K562 (cell line): ENCODE measurements around the gene RELL2. TPM values are rescaled to one million over a fixed set of nuclear protein-coding genes. Genes with fewer than 3 reads are reported as not detected.
A peak's percentile ranks its signal among the peaks of the same experiment; 100 is the strongest.

Experiments used
- LCOR ChIP-seq: sonication (generic); formaldehyde crosslinking; IDR thresholded peaks from 2 replicates; pipeline ENCODE4 v1.8.0; 2022; ENCODE audit warnings: mild to moderate bottlenecking, missing genetic modification reagents
- MCM7 ChIP-seq, 2 experiments: fragments of 450-650 bp; IDR thresholded peaks; 2 replicates each; pipeline ENCODE4 v1.6.1; 2016 to 2018
- PYGO2 ChIP-seq: fragments of 450-650 bp; IDR thresholded peaks from 2 replicates; pipeline ENCODE4 v1.6.1; 2016; ENCODE audit warnings: mild to moderate bottlenecking, missing genetic modification characterization, moderate library complexity, missing compliant biosample characterization
- RERE ChIP-seq: sonication (generic); formaldehyde crosslinking; IDR thresholded peaks from 2 replicates; pipeline ENCODE4 v1.8.0; 2023; ENCODE audit warnings: missing genetic modification reagents, mild to moderate bottlenecking, borderline replicate concordance
- SAP30 ChIP-seq: fragments of 200-600 bp; sonication (generic); IDR thresholded peaks from 2 replicates; pipeline ENCODE4 v1.6.1; 2012; ENCODE audit warnings: borderline replicate concordance, low read depth, mild to moderate bottlenecking, moderate library complexity, low read length, control low read depth, inconsistent platforms; ENCODE audit not compliant: insufficient read depth, poor library complexity, severe bottlenecking
- ZFPM2 ChIP-seq: fragments of 250-450 bp; sonication (Bioruptor Pico); IDR thresholded peaks from 2 replicates; pipeline ENCODE4 v1.5.1; 2022; ENCODE audit warnings: mild to moderate bottlenecking
- polyA plus RNA-seq, 8 experiments: library from polyadenylated mRNA; depleted of rRNA in 4 of 8; stranded (reverse) in 5 of 8; unstranded in 3 of 8; fragments of >200 nt; fragmentation: Nextera tagmentation in 2 of 8; fragmentation: Illumina TruSeq in 1 of 8; extraction: Ambion mirVana in 2 of 8; extraction: Trizol in 1 of 8; gene quantifications; 2 replicates each; pipeline versions ENCODE4 v1.2.1 to v1.2.3, GENCODE V29; 2011 to 2014; ENCODE audit warnings: inconsistent platforms in 1 of 8, missing spikeins in 1 of 8
- total RNA-seq, 7 experiments: library from RNA; depleted of rRNA in 6 of 7; stranded (reverse); fragments of >200 nt in 6 of 7; fragmentation: Illumina TruSeq in 2 of 7; extraction: Trizol in 2 of 7; gene quantifications; 2 replicates each; pipeline versions ENCODE4 v1.2.1 to v1.2.3, GENCODE V29; 2011 to 2021; ENCODE audit warnings: low replicate concordance in 1 of 7

The RELL2 gene
- total and polyA plus RNA-seq, 9 of the 15 experiments (the other 6 are each of a cell fraction or from before 2014, with no cell fraction given) = 0.06 to 36.0 (median 14.3) TPM

- TF ChIP-seq RERE (CRISPR knock-in tag) (no peak), MCM7 (IDR thresholded peaks at IDR 0.05) (no peak), SAP30 (peak; percentile 56), PYGO2 (tag) (no peak), LCOR (CRISPR knock-in tag) (no peak), ZFPM2 (CRISPR knock-in tag) (no peak)
Measured at GRCh38 chr5:141636413-141637122, at the start of gene RELL2, which contains the start of gene HDAC3 (continued).
